Breast epithelium (tissue), 4 donors: ENCODE measurements around the gene PRDM16. TPM values are rescaled to one million over a fixed set of nuclear protein-coding genes. Genes with fewer than 3 reads are reported as not detected.

Experiments used
- DNase-seq, 2 donors: peaks; one replicate each; pipeline ENCODE4 v3.0.0-alpha.2; 2019; ENCODE audit warnings: low spot score in 2 of 2
- H3K27ac ChIP-seq, 2 donors: fragments of 200-600 bp; sonication (generic) in 1 of 2; one replicate each; pipeline ENCODE4 v1.5.1; 2016 to 2019; ENCODE audit warnings: mild to moderate bottlenecking in 1 of 2
- H3K27me3 ChIP-seq, 2 donors: fragments of 200-600 bp; sonication (generic) in 1 of 2; one replicate each; pipeline versions ENCODE4 v1.5.1 to v1.6.0; 2017 to 2019; ENCODE audit warnings: control low read depth in 1 of 2, mild to moderate bottlenecking in 1 of 2
- H3K36me3 ChIP-seq: fragments of 200-600 bp; one replicate; pipeline ENCODE4 v1.5.1; 2019
- H3K4me1 ChIP-seq, 2 donors: fragments of 200-600 bp; sonication (generic); one replicate each; pipeline ENCODE4 v1.5.1; 2016 to 2019; ENCODE audit warnings: control low read depth in 1 of 2
- H3K4me3 ChIP-seq, 3 donors: fragments of 200-600 bp; sonication (generic); 1 replicate in 2 of 3; 2 replicates in 1 of 3; pipeline ENCODE4 v1.5.1; 2016 to 2019; ENCODE audit warnings: mild to moderate bottlenecking in 3 of 3, moderate library complexity in 2 of 3
- H3K9me3 ChIP-seq, 2 donors: fragments of 200-600 bp; sonication (generic) in 1 of 2; one replicate each; pipeline ENCODE4 v1.5.1; 2016 to 2019; ENCODE audit warnings: control low read depth in 1 of 2
- POLR2A ChIP-seq: fragments of 450-650 bp; IDR thresholded peaks from one replicate; pipeline ENCODE4 v1.6.1; 2016; ENCODE audit warnings: antibody characterized with exemption, mild to moderate bottlenecking, moderate library complexity
- POLR2AphosphoS5 ChIP-seq, 3 donors: sonication (generic); formaldehyde crosslinking; IDR thresholded peaks; one replicate each; pipeline ENCODE4 v1.6.1; 2017; ENCODE audit warnings: antibody characterized with exemption in 3 of 3
- intact Hi-C: fragments of 100-400 bp; cut with DNase I; formaldehyde crosslinking; loops from one replicate; pipeline ENCODE4 v1.15.1; 2023; ENCODE audit warnings: low total_unique reads
- total RNA-seq, 3 donors: library from RNA; depleted of rRNA; stranded (reverse); fragments of >200 nt; gene quantifications; one replicate each; pipeline ENCODE4 v1.1.0, GENCODE V29; 2016
- TF ChIP-seq, protein P1 (sequence below), 3 donors: fragments of 450-650 bp; IDR thresholded peaks; one replicate each; pipeline ENCODE4 v1.5.1; 2016 to 2017; ENCODE audit warnings: antibody characterized with exemption in 3 of 3, mild to moderate bottlenecking in 3 of 3, moderate library complexity in 3 of 3

The PRDM16 gene
- total RNA-seq, 3 donors from 2014 or later = 0.48 to 3.8 (median 3.6) TPM

DNA sequence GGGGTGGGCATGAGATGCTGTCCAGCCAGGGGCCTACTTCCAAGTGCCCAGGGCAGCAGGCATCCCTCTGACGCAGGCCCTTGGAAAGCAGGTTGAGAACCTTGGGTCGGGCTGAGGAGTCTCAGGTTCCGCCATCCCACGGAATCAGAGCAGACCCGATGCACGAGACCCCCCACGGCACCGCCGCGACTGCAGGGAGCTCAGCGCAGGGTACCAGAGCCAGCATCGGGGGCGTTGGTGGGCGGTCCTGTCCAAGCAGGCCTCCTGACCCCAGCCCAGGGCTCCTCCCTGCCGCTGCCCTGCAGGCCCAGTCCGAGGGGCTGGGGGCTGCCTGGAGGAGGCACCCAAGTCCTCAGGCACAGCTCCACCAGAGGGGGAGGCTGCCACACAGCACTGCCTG lies 177.2 kb downstream of the PRDM16 start:
- Histone ChIP-seq H3K4me3 (no peak overlapping the region), H3K4me1 (no peaks in the 10 kb centered on the region), H3K36me3 (no peaks in the 10 kb centered on the region), H3K27ac (no peak overlapping the region), H3K27me3 (peaks cover 0 to 97% of the 10 kb centered on the region in 2 donors), H3K9me3 (no peaks in the 10 kb centered on the region)
- TF ChIP-seq POLR2AphosphoS5 (IDR thresholded peaks at IDR 0.05) (no peak), POLR2A (no peak)
- TF ChIP-seq, protein P1, sequence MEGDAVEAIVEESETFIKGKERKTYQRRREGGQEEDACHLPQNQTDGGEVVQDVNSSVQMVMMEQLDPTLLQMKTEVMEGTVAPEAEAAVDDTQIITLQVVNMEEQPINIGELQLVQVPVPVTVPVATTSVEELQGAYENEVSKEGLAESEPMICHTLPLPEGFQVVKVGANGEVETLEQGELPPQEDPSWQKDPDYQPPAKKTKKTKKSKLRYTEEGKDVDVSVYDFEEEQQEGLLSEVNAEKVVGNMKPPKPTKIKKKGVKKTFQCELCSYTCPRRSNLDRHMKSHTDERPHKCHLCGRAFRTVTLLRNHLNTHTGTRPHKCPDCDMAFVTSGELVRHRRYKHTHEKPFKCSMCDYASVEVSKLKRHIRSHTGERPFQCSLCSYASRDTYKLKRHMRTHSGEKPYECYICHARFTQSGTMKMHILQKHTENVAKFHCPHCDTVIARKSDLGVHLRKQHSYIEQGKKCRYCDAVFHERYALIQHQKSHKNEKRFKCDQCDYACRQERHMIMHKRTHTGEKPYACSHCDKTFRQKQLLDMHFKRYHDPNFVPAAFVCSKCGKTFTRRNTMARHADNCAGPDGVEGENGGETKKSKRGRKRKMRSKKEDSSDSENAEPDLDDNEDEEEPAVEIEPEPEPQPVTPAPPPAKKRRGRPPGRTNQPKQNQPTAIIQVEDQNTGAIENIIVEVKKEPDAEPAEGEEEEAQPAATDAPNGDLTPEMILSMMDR (IDR thresholded peaks at IDR 0.05) = no peak
- no peak for DNase-seq
- intact Hi-C loops = no loop called here

DNA sequence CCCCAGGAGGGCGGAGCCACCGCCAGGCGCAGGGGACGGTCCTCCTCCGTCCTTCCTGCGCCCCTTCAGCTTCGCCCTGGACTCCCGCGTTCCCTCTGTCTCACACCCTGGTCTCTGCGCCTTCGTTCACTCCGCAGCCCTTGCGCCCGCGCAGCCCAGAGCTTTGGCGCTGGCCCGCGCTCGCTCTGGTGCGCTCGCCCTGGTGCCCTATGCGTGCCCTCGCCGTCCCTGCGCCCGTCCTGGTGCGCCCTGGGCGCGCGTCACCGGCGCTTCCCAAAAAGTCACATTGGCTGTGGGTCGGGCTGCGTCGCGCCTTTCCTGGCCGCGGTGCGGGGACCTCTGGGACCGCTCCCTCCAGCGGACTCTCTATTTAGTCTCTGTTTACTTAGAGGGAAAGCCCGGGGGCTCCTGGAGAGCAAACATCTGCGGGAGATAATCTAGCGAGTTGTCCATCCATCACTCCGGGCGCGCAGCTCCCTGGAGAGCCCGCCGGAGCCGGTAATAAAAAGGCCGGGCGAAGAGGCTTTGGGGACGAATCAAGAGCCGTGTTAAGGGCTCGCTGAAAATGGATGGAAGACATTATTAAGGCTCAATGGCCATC lies 178.6 kb downstream of the PRDM16 start:
- Histone ChIP-seq H3K27ac (no peak overlapping the region), H3K9me3 (no peaks in the 10 kb centered on the region), H3K27me3 (peaks cover 0 to 92% of the 10 kb centered on the region in 2 donors), H3K36me3 (no peaks in the 10 kb centered on the region), H3K4me3 (peak overlapping the region in 1 of 3 donors; percentile 13), H3K4me1 (no peaks in the 10 kb centered on the region)
- intact Hi-C loops = no loop called here
- TF ChIP-seq POLR2A = no peak
- TF ChIP-seq, protein P1 (IDR thresholded peaks at IDR 0.05) = no peak
- TF ChIP-seq POLR2AphosphoS5 (IDR thresholded peaks at IDR 0.05) = no peak
- no peak for DNase-seq

DNA sequence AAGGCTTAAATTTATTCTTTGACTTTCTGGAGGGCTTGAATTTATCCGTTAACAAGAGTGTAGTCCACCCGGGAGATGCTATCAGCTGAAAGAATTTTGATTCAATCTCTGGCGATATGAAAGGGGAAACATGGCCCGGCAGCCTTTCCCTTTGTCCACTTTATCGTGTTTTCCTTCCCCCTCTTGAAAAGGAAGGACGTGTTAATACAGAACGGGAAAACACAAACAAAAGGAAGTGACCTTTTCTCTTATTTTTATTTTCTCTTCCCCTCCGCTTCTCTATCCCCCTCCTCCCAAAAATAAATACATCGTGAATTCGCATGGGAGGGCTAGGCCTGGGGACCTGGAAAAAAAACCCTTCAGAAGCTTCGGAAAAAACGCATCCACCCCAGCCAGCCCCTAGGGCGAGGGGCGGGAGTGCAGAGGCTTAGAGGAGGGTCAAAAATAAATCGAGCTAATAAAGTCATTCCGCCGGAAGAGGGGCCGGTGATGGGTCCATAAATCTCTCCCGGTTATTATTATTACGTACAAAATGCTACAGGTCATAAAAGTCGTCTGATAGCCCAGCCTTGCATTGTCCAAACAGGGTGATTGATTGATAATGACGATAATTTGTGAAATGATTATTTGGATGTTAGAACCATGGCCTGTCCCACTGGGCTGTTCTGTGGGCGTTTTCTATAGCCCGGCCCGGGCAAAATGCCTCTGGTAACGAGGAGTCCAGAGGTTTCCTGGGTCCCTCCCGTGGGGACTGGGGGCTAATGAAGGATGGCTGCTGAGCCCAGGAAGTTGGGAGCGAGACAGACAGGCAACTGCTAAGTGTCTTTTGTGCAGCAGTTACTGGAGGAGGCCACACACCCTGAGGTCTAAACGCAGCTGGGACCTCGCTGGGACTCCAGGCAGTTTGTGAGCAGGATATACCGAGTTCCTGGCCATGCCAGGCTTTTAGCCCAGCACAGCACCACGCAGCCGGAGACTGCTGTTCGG lies 179.4 kb downstream of the PRDM16 start:
- DNase-seq = no peak
- Histone ChIP-seq H3K9me3 (no peaks in the 10 kb centered on the region), H3K36me3 (no peaks in the 10 kb centered on the region), H3K4me1 (no peaks in the 10 kb centered on the region), H3K27me3 (peaks cover 0 to 84% of the 10 kb centered on the region in 2 donors), H3K4me3 (no peak overlapping the region), H3K27ac (no peak overlapping the region)
- intact Hi-C loops = no loop called here
- TF ChIP-seq, protein P1 (IDR thresholded peaks at IDR 0.05) = no peak
- TF ChIP-seq POLR2AphosphoS5 (IDR thresholded peaks at IDR 0.05) (no peak), POLR2A (no peak)

DNA sequence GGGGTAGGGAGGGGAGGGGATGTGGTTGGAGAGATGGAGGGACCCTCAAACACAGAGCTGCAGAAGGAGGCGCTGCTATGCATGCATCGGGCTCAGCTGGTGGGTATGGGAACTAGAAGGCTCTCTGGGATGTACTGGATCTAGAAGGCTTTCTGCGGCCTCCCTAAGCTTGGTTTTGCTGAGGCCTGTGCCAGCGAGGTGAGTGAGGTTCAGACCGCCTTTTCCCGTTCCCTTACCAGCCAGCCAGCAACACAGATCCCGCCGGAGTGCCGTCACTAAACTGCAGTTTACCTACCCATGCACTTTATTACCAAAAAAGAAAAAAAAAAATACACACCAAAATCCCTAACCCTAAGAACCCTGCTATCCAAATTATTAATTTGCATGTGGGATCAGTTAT lies 180.2 kb downstream of the PRDM16 start:
- TF ChIP-seq POLR2AphosphoS5 (IDR thresholded peaks at IDR 0.05) (no peak), POLR2A (no peak)
- TF ChIP-seq, protein P1 (IDR thresholded peaks at IDR 0.05) = no peak
- no peaks in the 10 kb centered on the region for H3K36me3 ChIP-seq
- no peak for DNase-seq
- H3K4me1 ChIP-seq = no peaks in the 10 kb centered on the region
- no peaks in the 10 kb centered on the region for H3K9me3 ChIP-seq
- no peak overlapping the region for H3K4me3 ChIP-seq
- intact Hi-C loops = no loop called here
- H3K27ac ChIP-seq = no peak overlapping the region
- peaks cover 0 to 76% of the 10 kb centered on the region in 2 donors for H3K27me3 ChIP-seq
